NCI-H748 treated with DMSO at 0.1 percent for 48 hours (cell line): Measurements from ENCODE around the gene FAM76B.

Experiments
- DNase-seq: peaks from one replicate; lab custom pipeline; 2025; lab: John Stamatoyannopoulos, UW

FAM76B gene

DNA sequence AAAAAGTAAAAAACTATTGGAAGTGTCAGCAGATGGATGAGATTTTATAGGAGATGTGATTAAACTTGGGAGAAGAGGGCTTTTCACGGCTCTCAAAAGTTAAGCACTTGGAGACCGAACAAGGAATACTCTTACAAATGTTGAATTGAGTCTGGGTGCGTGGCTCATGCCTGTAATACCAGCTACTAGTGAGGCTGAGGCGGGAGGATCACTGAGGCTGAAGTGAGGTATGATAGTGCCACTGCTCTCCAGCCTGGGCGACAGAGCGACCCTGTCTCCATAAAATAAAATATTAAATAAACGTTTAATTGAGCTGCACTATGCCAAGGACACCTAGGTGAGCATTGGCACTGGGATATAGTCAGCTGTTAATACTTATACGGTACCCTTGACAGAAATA, 2.6 kb upstream of the FAM76B start:
- no peak for DNase-seq

DNA sequence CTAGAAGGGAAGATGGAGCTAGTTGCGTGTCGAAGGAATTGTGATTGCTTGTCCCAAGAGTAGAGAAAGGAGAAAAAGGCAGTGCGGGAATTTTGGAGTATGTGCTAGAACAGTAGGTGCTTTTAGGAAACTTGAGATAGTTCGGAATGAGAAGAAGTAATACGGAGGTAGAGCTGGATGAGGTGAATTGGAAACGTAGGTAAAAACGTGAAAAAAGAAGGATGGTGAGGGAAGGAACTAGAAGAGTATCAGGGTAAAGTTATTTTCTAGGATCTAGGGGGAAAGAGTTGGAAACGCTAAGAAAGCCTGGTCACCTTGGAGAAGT, 2.1 kb upstream of the FAM76B start:
- no peak for DNase-seq

DNA sequence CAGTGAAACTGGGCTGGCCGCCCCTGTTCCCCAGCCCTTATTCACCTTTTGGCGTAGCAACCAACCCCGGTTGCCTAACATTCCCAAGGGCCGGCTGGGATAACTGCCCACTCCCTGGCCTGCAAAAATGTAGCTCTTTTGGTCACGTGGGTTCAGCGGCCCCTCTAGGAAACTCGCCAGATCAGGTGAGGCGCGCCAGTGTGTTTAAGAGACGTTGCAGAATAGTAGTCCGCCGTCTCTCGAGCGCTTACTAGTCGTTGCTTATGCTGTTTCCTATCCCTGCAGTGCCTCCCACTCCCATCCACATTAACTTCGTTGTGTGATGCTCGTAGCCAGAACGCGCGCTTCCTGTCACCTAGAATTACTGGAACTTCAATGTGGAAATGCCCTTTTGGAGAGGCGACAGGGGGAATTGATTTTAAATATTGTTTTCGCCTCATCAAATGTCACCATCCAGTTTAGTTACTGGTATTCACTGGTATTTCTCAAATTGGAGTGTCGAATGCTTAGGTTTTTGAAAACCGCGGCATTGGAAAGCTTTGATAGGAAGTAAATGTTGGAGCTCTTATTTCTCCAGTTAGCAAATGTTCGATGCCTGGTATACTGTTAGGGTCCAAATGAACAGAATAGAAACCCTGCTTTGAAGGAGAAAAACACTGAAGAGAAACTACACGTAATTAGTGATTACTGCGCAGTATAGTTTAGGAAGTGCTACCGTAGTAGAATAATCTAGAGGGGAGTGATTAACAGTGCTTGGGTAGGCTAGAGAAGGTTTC, 1.5 kb upstream of the FAM76B start:
- peak; percentile 40 for DNase-seq

DNA sequence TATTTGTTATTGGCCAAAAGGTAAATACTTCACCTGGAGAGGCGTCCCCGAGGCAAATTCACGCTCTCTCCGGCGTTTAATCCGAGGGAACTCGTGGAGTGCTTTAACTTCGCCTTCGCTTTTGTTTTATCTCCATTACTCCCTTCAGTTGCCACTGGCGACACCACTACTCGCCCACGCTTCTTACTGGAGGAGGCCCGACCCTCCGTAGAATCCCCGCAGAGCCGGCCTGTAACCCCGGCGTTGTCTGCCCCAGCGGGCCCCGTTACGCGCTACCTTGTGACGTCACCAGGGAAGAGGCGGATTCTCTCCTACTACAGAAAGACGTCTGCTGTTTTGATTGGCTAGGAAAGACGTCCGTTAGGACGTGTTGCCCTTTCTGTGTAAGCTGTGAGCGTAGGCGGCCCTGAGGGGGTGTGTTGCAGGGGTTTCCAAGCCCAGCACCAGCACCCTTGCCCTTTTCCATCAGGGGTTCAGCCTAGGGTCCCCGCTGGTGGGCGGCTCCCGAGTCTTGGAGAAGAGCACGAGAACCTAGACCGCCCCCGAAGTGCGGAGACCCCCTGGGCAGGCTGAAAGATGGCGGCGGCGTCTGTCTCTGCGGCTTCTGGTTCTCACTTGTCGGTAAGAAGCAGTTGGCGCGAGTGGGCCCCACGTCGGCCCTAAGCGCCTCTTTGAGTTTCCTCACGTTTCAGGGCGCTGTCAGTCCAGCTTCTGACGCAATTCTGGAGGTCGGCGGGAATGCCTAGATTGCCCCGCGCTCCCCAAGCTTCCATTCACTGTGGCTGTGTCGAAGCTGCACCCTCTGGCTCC, 746 bp upstream of the FAM76B start, which contains the start of gene CEP57:
CEP57 (plus strand) TSS at position 376 of the 810 bp plus-strand sequence; CDS start at position 577, 201 bp downstream.
- peak; percentile 81 for DNase-seq

DNA sequence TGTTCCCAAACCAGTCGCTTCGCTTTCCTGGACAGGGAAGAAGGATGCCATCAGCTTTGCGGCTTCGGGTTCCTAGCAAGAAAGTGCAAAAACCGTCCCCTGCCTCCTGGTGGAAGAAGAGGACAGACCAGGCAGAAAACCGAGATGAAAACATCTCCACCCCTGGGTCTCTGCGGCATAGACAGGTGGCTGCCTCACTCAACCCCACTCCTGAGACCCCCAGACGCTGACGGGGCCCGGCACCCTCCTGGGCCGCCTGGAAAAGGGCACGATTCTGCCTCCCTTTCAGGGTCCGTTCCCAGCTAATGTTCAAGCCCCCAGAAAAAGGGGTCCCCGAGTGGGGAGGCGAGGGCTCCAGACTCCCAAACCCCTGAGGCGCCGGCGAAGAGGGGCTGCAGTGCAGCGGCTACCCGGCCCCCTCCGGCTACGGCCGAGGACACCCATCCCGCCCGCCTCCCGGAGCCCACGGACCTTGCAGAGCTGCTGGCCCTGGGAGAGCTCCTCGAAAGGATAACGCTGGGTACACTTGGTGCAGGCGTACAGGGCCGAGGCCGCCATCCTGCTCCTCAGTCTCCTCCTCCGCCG, 569 bp downstream of the FAM76B start:
- DNase-seq = no peak

DNA sequence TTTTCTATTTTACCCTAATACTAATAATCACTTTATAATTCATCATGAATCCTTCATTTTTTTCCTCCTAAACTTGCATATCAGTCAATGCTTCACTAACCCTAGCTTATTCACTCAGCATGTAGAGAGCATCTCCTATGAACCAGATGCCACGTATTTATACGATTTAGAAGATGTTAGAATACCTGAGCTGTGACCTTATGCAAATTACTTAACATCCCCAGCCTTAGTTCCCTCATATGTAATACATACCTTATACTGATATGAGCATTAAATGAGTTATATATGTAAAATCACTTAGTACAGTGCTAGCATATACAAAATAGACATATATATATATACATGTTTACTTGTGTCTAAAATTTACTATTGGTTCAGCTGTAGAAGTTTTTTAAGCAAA, 9.0 kb downstream of the FAM76B start:
- DNase-seq = no peak

DNA sequence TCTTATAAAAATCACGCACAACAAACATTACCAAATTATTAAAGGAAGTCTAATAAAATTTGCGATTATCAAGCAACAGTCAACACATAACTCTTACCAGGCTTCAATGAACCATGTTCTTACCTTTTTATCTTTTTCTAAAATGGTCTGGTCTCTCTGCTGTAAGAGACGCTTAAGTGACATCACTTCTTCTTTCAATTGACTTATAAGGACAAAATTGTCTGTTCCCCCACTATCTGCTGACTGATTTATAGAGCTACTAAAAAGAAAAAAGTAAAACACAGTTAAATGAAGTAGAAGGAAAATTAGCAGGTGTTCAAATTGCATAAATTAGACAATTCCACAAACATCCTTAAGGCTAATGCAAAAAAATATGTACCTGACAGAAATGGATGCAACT, 10.9 kb downstream of the FAM76B start:
- no peak for DNase-seq

DNA sequence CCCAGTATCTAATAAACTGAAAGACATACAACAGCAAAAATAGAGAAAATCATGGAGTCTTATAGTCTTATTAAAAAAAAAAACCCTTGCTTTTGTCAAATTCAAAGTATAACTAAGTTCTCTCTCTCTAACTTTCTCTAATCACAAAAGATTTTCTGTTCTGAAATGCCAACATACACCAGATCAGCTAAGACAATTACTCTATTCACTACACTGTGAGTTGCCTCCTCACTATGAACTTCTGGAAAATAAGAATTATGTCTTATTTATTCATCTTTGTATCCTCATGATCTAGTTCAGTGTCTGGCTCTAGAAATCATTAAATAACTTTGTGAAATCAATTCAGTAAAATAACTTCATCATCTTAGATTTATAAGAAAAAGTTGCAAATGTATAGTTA, 12.7 kb downstream of the FAM76B start:
- DNase-seq = no peak

GRCh38 chr11:95768521-95768920, 21.1 kb downstream of the FAM76B start:
- DNase-seq = no peak

GRCh38 chr11:95767498-95767897, 22.1 kb downstream of the FAM76B start:
- no peak for DNase-seq

GRCh38 chr11:95766701-95767100, 22.9 kb downstream of the FAM76B start:
- DNase-seq = no peak

DNA sequence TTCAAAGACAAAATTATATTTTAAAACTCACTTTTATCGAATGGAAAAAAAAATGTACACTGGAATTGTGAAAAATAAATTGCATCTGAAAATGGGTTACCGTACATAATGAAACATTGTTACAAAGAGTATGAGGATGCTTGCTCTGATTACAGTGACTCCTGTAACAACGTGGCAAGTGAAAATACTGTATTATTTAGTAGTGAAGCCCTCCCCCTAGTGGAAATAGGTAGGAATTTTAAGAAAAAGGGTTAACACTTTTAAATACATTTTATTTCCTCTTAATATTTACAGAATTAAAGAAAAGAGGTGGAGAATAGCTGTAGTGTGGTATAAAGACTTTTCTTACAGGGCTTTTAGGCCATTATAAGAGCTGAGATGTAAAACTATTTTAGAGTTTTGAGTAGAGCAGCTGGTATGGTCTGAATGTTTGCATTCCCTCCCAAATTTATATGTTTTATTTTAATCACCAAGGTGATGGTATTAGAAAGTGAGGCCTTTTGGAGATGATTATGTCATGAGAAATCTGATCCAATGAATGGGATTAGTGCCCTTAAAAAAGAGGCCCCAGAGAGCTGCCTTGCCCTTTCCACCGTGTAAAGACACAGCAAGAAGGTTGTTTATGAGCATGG, 25.2 kb downstream of the FAM76B start:
- DNase-seq = peak; percentile 11

GRCh38 chr11:95762534-95762933, 27.0 kb downstream of the FAM76B start:
- DNase-seq = no peak

GRCh38 chr11:95760941-95761340, 28.6 kb downstream of the FAM76B start:
- DNase-seq = no peak

DNA sequence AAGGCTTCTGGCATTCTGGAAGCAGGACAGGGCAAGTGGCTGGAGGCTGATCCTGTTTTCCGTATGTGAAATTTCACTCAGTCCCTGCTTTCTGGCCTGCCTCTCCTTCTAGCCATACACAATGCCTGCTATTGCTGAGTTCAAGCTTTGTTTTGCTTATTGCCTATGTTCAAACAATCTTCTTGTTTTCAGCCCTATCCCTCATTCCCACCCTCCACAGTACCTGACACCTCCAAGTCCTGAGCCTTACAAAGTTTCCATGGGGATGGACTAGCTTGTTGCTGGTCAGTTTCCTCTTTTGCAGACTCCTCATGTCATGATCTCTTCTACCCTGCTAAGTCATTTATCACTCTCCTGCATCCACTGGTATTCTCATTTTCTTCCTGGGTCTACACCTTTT, 38.1 kb downstream of the FAM76B start:
- DNase-seq = no peak

DNA sequence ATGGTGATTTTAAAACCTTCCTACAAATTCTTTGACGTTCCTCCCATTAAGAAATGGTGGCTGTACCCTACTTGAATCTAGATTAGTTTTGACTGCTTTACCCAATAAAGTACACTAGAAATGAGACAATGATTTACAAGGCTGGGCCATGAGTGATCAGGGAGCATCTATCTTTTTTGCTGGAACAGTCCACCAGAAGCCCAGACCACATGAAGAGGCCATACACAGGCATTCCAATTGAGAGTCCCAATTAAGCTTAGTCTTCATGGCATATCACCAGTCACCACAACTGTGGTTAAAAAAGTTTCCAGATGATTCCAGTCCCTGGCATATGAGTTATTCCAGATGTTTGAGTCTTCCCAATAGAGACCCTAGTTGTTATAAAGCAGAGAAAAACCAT, 39.5 kb downstream of the FAM76B start:
- DNase-seq = no peak

DNA sequence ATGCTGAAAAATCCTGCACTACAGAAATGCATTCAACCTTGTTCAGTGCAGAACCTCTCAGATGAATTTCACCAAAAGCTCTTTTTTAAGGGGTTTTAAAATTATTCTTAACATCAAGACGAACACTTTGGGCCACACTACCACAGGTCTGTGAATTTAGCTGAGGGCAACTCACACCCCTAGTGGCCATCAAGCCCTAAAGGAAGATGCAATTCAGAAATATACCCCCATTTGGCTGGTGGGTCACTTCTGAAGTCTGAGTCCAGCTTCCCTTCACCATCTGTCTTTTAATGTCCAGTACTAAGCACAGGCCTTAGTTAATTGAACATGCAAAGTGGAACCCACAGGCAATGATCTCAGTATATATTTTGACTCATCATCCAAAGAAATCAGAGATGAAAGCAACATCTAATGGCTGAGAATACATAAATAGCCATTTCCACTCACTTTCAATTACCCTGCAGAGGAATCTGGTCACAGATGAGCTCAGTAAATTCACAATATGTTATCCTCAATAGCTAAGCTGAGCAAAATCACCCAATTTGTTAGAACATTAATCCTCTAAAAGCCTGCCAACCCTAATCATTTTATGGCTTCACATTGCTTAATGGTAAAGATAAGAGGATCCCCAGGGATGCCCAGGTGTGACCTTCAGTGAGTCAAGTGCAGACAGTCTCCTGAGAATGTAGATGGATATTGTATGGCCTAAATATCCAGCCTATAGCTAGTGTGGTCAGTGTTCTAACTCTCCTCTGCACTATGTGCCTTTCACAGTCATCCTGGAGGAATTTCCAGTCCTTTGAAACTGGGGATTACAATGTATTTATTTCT, 50.3 kb downstream of the FAM76B start:
- no peak for DNase-seq

GRCh38 chr11:95736809-95737208, 52.8 kb downstream of the FAM76B start:
- no peak for DNase-seq

DNA sequence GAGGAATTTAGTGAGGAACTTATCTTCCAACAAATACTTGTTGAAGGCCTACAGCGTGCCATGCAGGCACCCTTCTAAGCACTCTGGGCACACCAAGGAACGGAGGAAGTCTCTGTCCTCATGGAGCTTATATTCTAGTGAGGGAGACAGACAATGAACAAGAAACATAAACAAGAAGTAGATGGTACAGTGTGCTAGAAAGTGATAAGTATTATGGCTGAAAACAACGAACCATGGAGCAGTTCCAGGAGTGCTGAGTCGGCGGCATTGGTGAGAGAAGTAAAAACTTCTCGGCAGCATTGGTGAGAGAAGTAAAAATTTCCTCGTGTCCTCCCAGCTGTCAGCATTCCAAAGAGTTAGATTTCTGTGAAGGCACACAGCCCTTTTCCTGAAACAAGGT, 53.2 kb downstream of the FAM76B start:
- DNase-seq = no peak

- no peak for DNase-seq
Observed at GRCh38 chr11:95734009-95734572, 55.5 kb downstream of the FAM76B start.

GRCh38 chr11:95732930-95733602, 56.5 kb downstream of the FAM76B start:
- DNase-seq = no peak
